GM12878 (cell line): Measurements from ENCODE around the gene MGAT2. TPM values are rescaled to one million over a fixed set of nuclear protein-coding genes. Genes with fewer than 3 reads are reported as not detected.

Source experiments
- ATAC-seq: fragments of 200-7000 bp; cut with Tn5 transposase; 3 replicates; pipeline ENCODE4 v1.9.1; 2020; ENCODE audit warnings: mild to moderate bottlenecking, moderate library complexity
- BruUV-seq: library from RNA; stranded (reverse); fragments of 400-500 nt; replicated peaks from 2 replicates; lab custom pipeline; 2021; lab: Mats Ljungman, UMichigan
- CTCF ChIA-PET: fragments of 300-600 bp; sonication (Branson Sonifier 250); formaldehyde crosslinking; extraction: SDS; loops from one replicate; lab custom pipeline; 2021; ENCODE audit warnings: inconsistent platforms; lab: Yijun Ruan, JAX
- POLR2A ChIA-PET: fragments of 350-600 bp; formaldehyde crosslinking; extraction: SDS; loops from one replicate; lab custom pipeline; 2021; ENCODE audit warnings: inconsistent platforms; lab: Charles Lee
- RAD21 ChIA-PET: fragments of 300-600 bp; sonication (Branson Sonifier 250); formaldehyde crosslinking; loops from one replicate; lab custom pipeline; 2023; ENCODE audit warnings: antibody characterized with exemption; ENCODE audit not compliant: unreplicated experiment; lab: Charles Lee
- SMC1A ChIA-PET: fragments of 300-600 bp; sonication (Branson Sonifier 250); formaldehyde crosslinking; loops from one replicate; lab custom pipeline; 2023; ENCODE audit not compliant: unreplicated experiment, uncharacterized antibody; lab: Charles Lee
- DNase-seq: peaks from one replicate; pipeline ENCODE4 v3.0.0-alpha.2; 2011; ENCODE audit warnings: low read depth, low spot score
- FAIRE-seq: peaks from 3 replicates; lab custom pipeline; 2011; peaks lifted over from hg19 to GRCh38; lab: Jason Lieb, UNC
- H2AFZ ChIP-seq: 2 replicates; pipeline ENCODE4 v1.6.0; 2011; ENCODE audit warnings: low read depth, low read length, control low read depth; ENCODE audit not compliant: control insufficient read depth
- H3K27ac ChIP-seq: 2 replicates; pipeline ENCODE4 v1.5.1; 2011; ENCODE audit warnings: control low read depth; ENCODE audit not compliant: control insufficient read depth, insufficient read depth
- H3K27me3 ChIP-seq, 2 experiments: replicated peaks in 1 of 2; 2 replicates each; pipeline versions ENCODE4 v1.6.0 to v1.6.1; 2011; ENCODE audit warnings: low read length in 1 of 2; ENCODE audit not compliant: control insufficient read depth in 2 of 2, insufficient read depth in 2 of 2
- H3K36me3 ChIP-seq, 2 experiments: 2 replicates each; pipeline ENCODE4 v1.5.1; 2011; ENCODE audit warnings: low read length in 1 of 2; ENCODE audit not compliant: control insufficient read depth in 2 of 2, insufficient read depth in 2 of 2
- H3K4me1 ChIP-seq: 2 replicates; pipeline ENCODE4 v1.6.1; 2011; ENCODE audit warnings: mild to moderate bottlenecking, low read length, moderate library complexity, mixed read lengths; ENCODE audit not compliant: control insufficient read depth, insufficient read depth
- H3K4me2 ChIP-seq: 2 replicates; pipeline ENCODE4 v1.6.0; 2011; ENCODE audit warnings: control low read depth; ENCODE audit not compliant: control insufficient read depth, insufficient read depth
- H3K4me3 ChIP-seq: fragments of 200-600 bp; sonication (generic); 2 replicates; pipeline ENCODE4 v1.5.1; 2016
- H3K79me2 ChIP-seq: 2 replicates; pipeline ENCODE4 v1.6.0; 2011; ENCODE audit warnings: low read length; ENCODE audit not compliant: control insufficient read depth, insufficient read depth
- H3K9ac ChIP-seq: 2 replicates; pipeline ENCODE4 v1.8.0; 2011; ENCODE audit warnings: low read length, control low read depth, mixed read lengths; ENCODE audit not compliant: control insufficient read depth, insufficient read depth
- H3K9me3 ChIP-seq: replicated peaks from 3 replicates; pipeline ENCODE4 v1.5.1; 2011; ENCODE audit warnings: mild to moderate bottlenecking, low read length; ENCODE audit not compliant: control insufficient read depth, insufficient read depth
- H4K20me1 ChIP-seq: 2 replicates; pipeline ENCODE4 v1.6.0; 2011; ENCODE audit not compliant: control insufficient read depth, insufficient read depth
- BMI1 ChIP-seq: fragments of 450-650 bp; IDR thresholded peaks from 2 replicates; pipeline ENCODE4 v1.6.1; 2016; ENCODE audit warnings: mild to moderate bottlenecking, moderate library complexity, borderline replicate concordance
- CBFB ChIP-seq: IDR thresholded peaks from 2 replicates; pipeline ENCODE4 v1.6.1; 2016; ENCODE audit warnings: antibody characterized with exemption, low read depth
- HDAC2 ChIP-seq: fragments of 200-600 bp; sonication (generic); IDR thresholded peaks from 2 replicates; pipeline ENCODE4 v1.6.1; 2017
- NFIC ChIP-seq: IDR thresholded peaks from 2 replicates; pipeline ENCODE4 v1.6.1; 2012; ENCODE audit warnings: low read depth, mild to moderate bottlenecking, inconsistent platforms, low read length, moderate library complexity
- POLR2A ChIP-seq: IDR thresholded peaks from 2 replicates; pipeline ENCODE4 v1.6.1; 2011; ENCODE audit warnings: low read depth, mild to moderate bottlenecking, low read length
- POLR2AphosphoS5 ChIP-seq: IDR thresholded peaks from 2 replicates; pipeline ENCODE4 v1.6.1; 2011; ENCODE audit warnings: mild to moderate bottlenecking, low read length, inconsistent platforms
- RCOR1 ChIP-seq: conservative IDR thresholded peaks from 2 replicates; pipeline ENCODE4 v1.6.1; 2012; ENCODE audit warnings: low read depth, low read length, improper control_type of control experiment
- SMAD5 ChIP-seq: IDR thresholded peaks from 2 replicates; pipeline ENCODE4 v1.6.1; 2016; ENCODE audit warnings: antibody characterized with exemption, low read depth
- STAT3 ChIP-seq: IDR thresholded peaks from 2 replicates; pipeline ENCODE4 v1.6.1; 2011; ENCODE audit warnings: low read depth, low read length, improper control_type of control experiment
- ZBED1 ChIP-seq: IDR thresholded peaks from 2 replicates; pipeline ENCODE4 v1.6.1; 2016; ENCODE audit warnings: borderline replicate concordance
- WGBS: methylation state at CpG from one replicate; pipeline ENCODE4 v1.1.6; 2016; ENCODE audit warnings: low lambda C conversion rate; ENCODE audit not compliant: insufficient replicate concordance, insufficient coverage; ENCODE audit errors: missing lambda C conversion rate; 5-methylcytosine and 5-hydroxymethylcytosine counted together
- in situ Hi-C: fragments of 300-500 bp; cut with MboI; formaldehyde crosslinking; loops from 9 replicates; pipeline ENCODE4 v1.14.3; 2018; ENCODE audit warnings: mixed read lengths
- intact Hi-C: fragments of 100-400 bp; cut with micrococcal nuclease; formaldehyde crosslinking; loops from one replicate; pipeline ENCODE4 v1.14.2; 2022; ENCODE audit not compliant: unreplicated experiment
- polyA plus RNA-seq, 11 experiments: library from polyadenylated mRNA; depleted of rRNA in 4 of 11; unstranded in 6 of 11; stranded (reverse) in 5 of 11; fragments of >200 nt; fragmentation: Nextera tagmentation in 4 of 11; fragmentation: Illumina TruSeq in 1 of 11; extraction: Ambion mirVana in 4 of 11; extraction: Trizol in 1 of 11; gene quantifications; 1 replicate in 1 of 11; 2 replicates in 10 of 11; pipeline versions ENCODE4 v1.2.1 to v1.2.3, GENCODE V29; 2011 to 2016; ENCODE audit warnings: inconsistent platforms in 2 of 11, missing spikeins in 2 of 11, low read depth in 1 of 11
- total RNA-seq, 4 experiments: library from RNA; depleted of rRNA in 3 of 4; stranded (reverse); fragments of >200 nt in 3 of 4; fragmentation: Illumina TruSeq in 1 of 4; extraction: Trizol in 1 of 4; gene quantifications; 2 replicates each; pipeline versions ENCODE4 v1.2.1 to v1.2.3, GENCODE V29; 2013 to 2021

MGAT2 gene
- total and polyA plus RNA-seq, 10 of the 15 experiments (the other 5 are each of a cell fraction or from before 2014, with no cell fraction given) = 0.03 to 51.8 (median 38.0) TPM; not detected in 1

DNA sequence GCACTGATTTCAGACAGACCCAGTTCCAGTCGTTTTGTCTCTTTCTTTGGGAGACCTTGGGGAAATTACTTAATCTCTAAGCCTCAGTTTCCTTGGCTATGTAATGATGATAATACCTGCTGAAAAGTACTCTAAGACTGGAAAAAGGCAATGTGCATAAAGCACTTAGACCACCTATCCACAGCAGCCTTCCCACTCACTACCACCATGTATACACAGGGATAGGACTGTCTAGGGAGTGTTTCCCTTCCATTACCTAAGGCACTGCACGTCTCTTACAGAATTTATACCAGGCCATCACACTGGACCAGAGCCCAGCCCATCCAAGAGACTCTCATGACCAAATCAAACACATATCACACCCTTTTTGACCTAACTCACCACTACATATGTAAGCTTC lies 40.8 kb upstream of the MGAT2 start (continued):
- TF ChIP-seq BMI1 = no peak

DNA sequence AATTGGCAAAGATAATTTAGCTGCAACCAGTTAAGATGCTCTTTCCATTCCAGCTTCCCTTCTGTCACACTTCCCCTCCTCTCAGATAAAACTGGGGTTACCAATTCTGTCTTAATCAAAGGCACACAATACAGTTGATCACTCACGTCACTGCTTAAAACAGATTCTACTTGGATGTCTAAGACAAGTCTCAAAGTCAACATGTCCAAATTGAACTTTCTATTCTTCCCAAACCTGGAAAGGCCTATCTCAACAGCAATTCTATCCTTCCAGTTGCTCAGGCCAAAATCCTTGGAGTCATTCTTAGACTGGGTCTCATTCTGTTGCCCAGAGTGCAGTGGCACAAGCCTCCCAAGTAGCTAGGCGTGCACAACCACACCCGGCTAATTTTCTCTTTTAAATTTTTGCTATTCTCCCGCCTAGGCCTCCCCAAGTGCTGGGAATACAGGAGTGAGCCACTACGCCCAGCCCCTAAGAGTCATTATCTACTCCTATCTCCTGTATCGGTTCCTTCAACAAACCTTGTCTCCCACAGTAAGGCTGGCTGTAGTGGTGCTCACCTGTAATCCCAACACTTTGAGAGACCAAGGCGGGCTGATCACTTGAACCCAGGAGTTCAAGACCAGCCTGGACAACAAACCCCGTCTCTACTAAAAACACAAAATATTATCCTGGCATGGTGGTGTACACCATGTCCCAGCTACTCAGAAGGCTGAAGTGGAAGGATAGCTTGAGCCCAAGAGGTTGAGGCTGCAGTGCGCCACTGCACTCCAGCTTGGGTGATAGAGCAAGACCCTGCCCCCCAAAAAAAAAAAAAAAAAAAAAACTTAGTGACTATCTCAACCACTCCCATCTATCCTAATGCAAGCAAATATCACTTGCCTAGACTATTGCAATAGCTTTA lies 39.1 kb upstream of the MGAT2 start:
- H4K20me1 ChIP-seq = peaks cover 4% of the 10 kb centered on the region; the same call in 1 of the 2 replicates
- H3K4me2 ChIP-seq = no peak overlapping the region
- ChIA-PET SMC1A (no interaction called here), POLR2A (interaction anchor here (0.6 to 1.3 kb wide), 4 partner anchors 15 to 44 kb away, joined by 3 to 5 read pairs (median 4); partner anchors contain the start of genes MGAT2 and RPL36AL), RAD21 (interaction anchor here (1.2 kb wide), 1 partner anchor 43 kb away, joined by 3 read pairs; no protein-coding TSS in a partner anchor), CTCF (interaction anchor here (0.9 to 1.7 kb wide), 3 partner anchors 83 to 120 kb away, joined by 3 to 5 read pairs (median 3); no protein-coding TSS in a partner anchor)
- no peak for ATAC-seq
- intact Hi-C loops (no loop called here), in situ Hi-C loops (no loop called here)
- no peaks in the 10 kb centered on the region for H3K4me1 ChIP-seq
- no TSS peak for BruUV-seq
- no peak overlapping the region for H3K4me3 ChIP-seq
- no peak overlapping the region for H3K9ac ChIP-seq
- no peaks in the 10 kb centered on the region for H3K27me3 ChIP-seq
- H2AFZ ChIP-seq = no peak overlapping the region
- DNase-seq = no peak
- peaks cover 62% of the 10 kb centered on the region for H3K79me2 ChIP-seq
- WGBS = 90% methylated on average over 9 of the region's 9 CpGs
- peaks cover 4 to 25% of the 10 kb centered on the region in 2 experiments for H3K36me3 ChIP-seq
- TF ChIP-seq CBFB (0 out of 2 replicates have a peak, but pooled peaks have one; percentile 29), POLR2AphosphoS5 (peak; percentile 58; the same call in 1 of the 2 replicates), POLR2A (0 out of 2 replicates have a peak, but pooled peaks have one; percentile 39), RCOR1 (no peak), HDAC2 (no peak), SMAD5 (0 out of 2 replicates have a peak, but pooled peaks have one; percentile 9), STAT3 (no peak), NFIC (peak; percentile 26; the same call in 1 of the 2 replicates), ZBED1 (0 out of 2 replicates have a peak, but pooled peaks have one; percentile 46)
- no peak for FAIRE-seq
- H3K27ac ChIP-seq = no peak overlapping the region
- no peaks in the 10 kb centered on the region for H3K9me3 ChIP-seq
